GM23248 (cell line): Measurements from ENCODE around the gene C2CD2. TPM values are rescaled to one million over a fixed set of nuclear protein-coding genes. Genes with fewer than 3 reads are reported as not detected.

Experiments
- DNase-seq: peaks from one replicate; pipeline ENCODE4 v3.0.0-alpha.2; 2015
- H2AFZ ChIP-seq: fragments of 200-600 bp; sonication (generic); 2 replicates; pipeline ENCODE4 v1.6.1; 2016; ENCODE audit warnings: antibody characterized with exemption
- H3F3A ChIP-seq: fragments of 200-600 bp; sonication (generic); 2 replicates; pipeline ENCODE4 v1.6.1; 2016; ENCODE audit warnings: mild to moderate bottlenecking, antibody characterized with exemption, mixed run types; ENCODE audit not compliant: insufficient read depth
- H3K27ac ChIP-seq: fragments of 200-600 bp; sonication (generic); 2 replicates; pipeline ENCODE4 v1.5.1; 2016; ENCODE audit warnings: mild to moderate bottlenecking
- H3K27me3 ChIP-seq: fragments of 200-600 bp; sonication (generic); replicated peaks from 2 replicates; pipeline ENCODE4 v1.6.1; 2016; ENCODE audit warnings: mild to moderate bottlenecking; ENCODE audit not compliant: insufficient read depth
- H3K36me3 ChIP-seq: fragments of 200-600 bp; sonication (generic); 2 replicates; pipeline ENCODE4 v1.6.1; 2016; ENCODE audit warnings: low read depth, mild to moderate bottlenecking
- H3K4me1 ChIP-seq: fragments of 200-600 bp; sonication (generic); 2 replicates; pipeline ENCODE4 v1.6.1; 2016; ENCODE audit warnings: mild to moderate bottlenecking; ENCODE audit not compliant: insufficient read depth
- H3K4me2 ChIP-seq: fragments of 200-600 bp; sonication (generic); one replicate; pipeline ENCODE4 v1.6.1; 2016; ENCODE audit warnings: mild to moderate bottlenecking; ENCODE audit not compliant: unreplicated experiment
- H3K4me3 ChIP-seq: fragments of 200-600 bp; sonication (generic); 2 replicates; pipeline ENCODE4 v1.5.1; 2016; ENCODE audit warnings: mild to moderate bottlenecking
- H3K79me2 ChIP-seq: fragments of 200-600 bp; sonication (generic); 2 replicates; pipeline ENCODE4 v1.6.1; 2016; ENCODE audit warnings: mild to moderate bottlenecking; ENCODE audit not compliant: insufficient read depth
- H3K9ac ChIP-seq: fragments of 200-600 bp; sonication (generic); 2 replicates; pipeline ENCODE4 v1.6.1; 2016; ENCODE audit warnings: mild to moderate bottlenecking
- H3K9me2 ChIP-seq: fragments of 200-600 bp; sonication (generic); 2 replicates; pipeline ENCODE4 v1.6.1; 2016; ENCODE audit warnings: mixed run types, mild to moderate bottlenecking, moderate library complexity; ENCODE audit not compliant: insufficient read depth
- H3K9me3 ChIP-seq: fragments of 200-600 bp; sonication (generic); one replicate; pipeline ENCODE4 v1.6.1; 2017; ENCODE audit warnings: low read depth
- H4K20me1 ChIP-seq: fragments of 200-600 bp; sonication (generic); 2 replicates; pipeline ENCODE4 v1.6.0; 2016; ENCODE audit not compliant: insufficient read depth
- EZH2 ChIP-seq: fragments of 200-600 bp; sonication (generic); IDR thresholded peaks from 2 replicates; pipeline ENCODE4 v1.6.1; 2018; ENCODE audit warnings: antibody characterized with exemption, mild to moderate bottlenecking; ENCODE audit not compliant: insufficient read depth, poor library complexity, severe bottlenecking
- EZH2phosphoT487 ChIP-seq: fragments of 200-600 bp; sonication (generic); IDR thresholded peaks from 2 replicates; pipeline ENCODE4 v1.6.1; 2018; ENCODE audit warnings: antibody characterized with exemption, moderate library complexity, mild to moderate bottlenecking, low read depth; ENCODE audit not compliant: insufficient read depth
- WGBS, 2 experiments: methylation state at CpG; one replicate each; pipeline ENCODE4 v1.1.6; 2015 to 2017; ENCODE audit warnings: low lambda C conversion rate in 2 of 2, low coverage in 1 of 2; ENCODE audit errors: missing lambda C conversion rate in 2 of 2; 5-methylcytosine and 5-hydroxymethylcytosine counted together
- in situ Hi-C: fragments of 300-500 bp; cut with MboI; formaldehyde crosslinking; loops from 2 replicates; pipeline ENCODE4 v1.15.0; 2020
- polyA plus RNA-seq: library from polyadenylated mRNA; unstranded; fragments of >200 nt; fragmentation: Nextera tagmentation; extraction: Ambion mirVana; gene quantifications from 2 replicates; pipeline ENCODE4 v1.2.1, GENCODE V29; 2016
- total RNA-seq: library from RNA; depleted of rRNA; stranded (reverse); fragments of >200 nt; shearing (Covaris generic); gene quantifications from 2 replicates; pipeline ENCODE4 v1.2.3, GENCODE V29; 2014

The C2CD2 gene
- total and polyA plus RNA-seq, 2 experiments from 2014 or later: 7.6 to 12.2 TPM

DNA sequence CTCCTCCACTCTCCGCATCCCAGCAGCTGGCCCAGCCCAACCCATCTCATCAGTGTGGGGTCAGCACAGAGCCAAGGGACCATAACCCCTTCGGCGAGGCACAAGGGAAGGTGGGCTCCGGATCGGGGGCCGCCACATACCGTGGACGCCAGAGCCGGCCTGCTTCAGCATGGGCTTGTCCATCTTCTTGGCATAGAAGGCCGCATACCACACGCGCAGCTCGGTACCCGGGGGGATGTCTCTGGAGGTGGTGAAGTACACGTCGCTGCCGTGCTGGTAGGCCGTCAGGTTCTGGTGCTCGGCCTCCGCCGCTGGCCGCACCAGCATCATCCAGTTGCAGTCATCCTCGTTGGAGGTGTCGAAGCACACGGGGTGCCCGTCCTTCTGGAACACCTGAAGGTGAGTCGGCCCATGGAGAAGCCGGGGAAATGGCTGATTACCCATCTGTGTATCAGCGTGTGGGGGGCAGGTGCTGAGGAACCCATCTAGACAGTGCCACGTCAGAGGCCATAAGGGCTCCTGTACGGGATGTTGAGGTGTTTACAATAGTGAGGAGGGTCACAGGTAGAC lies 99.3 kb downstream of the C2CD2 start:
- in situ Hi-C loops: no loop called here
- Histone ChIP-seq H2AFZ (no peak overlapping the region), H3K79me2 (no peaks in the 10 kb centered on the region), H3K9ac (no peak overlapping the region), H3K9me2 (no peaks in the 10 kb centered on the region), H3F3A (no peaks in the 10 kb centered on the region), H3K27me3 (no peaks in the 10 kb centered on the region), H3K36me3 (peaks cover 6% of the 10 kb centered on the region; the same call in 1 of the 2 replicates), H4K20me1 (no peaks in the 10 kb centered on the region), H3K9me3 (no peaks in the 10 kb centered on the region), H3K4me1 (no peaks in the 10 kb centered on the region), H3K27ac (no peak overlapping the region), H3K4me3 (no peak overlapping the region), H3K4me2 (no peak overlapping the region)
- DNase-seq: no peak
- TF ChIP-seq EZH2: no peak
- no peak for TF ChIP-seq EZH2phosphoT487
- 96 to 97% methylated on average over 31 of the region's 31 CpGs for WGBS, 2 experiments

DNA sequence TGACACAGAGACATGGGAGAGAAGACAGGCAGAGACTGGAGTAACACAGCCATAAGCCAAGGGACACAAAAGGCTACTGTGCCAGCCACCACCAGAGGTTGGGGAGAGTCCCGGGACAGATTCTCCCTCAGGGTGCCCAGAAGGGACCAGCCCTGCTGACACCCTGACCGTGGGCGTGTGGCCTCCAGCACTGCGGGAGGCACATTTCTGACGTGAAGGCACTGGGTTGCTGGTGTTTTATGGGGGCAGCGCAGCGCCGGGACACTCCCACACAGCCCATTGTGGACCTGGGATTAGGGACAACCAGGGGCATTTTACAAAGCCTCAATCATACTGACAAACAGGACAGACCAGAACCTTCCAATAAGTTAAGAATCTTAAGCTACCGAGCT lies 100.9 kb downstream of the C2CD2 start:
- in situ Hi-C loops: no loop called here
- Histone ChIP-seq H3F3A (no peaks in the 10 kb centered on the region), H3K9me2 (no peaks in the 10 kb centered on the region), H3K79me2 (no peaks in the 10 kb centered on the region), H3K4me1 (no peaks in the 10 kb centered on the region), H3K4me3 (no peak overlapping the region), H4K20me1 (no peaks in the 10 kb centered on the region), H3K27me3 (no peaks in the 10 kb centered on the region), H3K9me3 (no peaks in the 10 kb centered on the region), H3K27ac (no peak overlapping the region), H3K4me2 (no peak overlapping the region), H3K36me3 (peaks cover 6% of the 10 kb centered on the region; the same call in 1 of the 2 replicates), H3K9ac (no peak overlapping the region), H2AFZ (no peak overlapping the region)
- WGBS, 2 experiments: 98 to 100% methylated on average over 9 of the region's 9 CpGs
- TF ChIP-seq EZH2phosphoT487 (no peak), EZH2 (no peak)
- DNase-seq: no peak

DNA sequence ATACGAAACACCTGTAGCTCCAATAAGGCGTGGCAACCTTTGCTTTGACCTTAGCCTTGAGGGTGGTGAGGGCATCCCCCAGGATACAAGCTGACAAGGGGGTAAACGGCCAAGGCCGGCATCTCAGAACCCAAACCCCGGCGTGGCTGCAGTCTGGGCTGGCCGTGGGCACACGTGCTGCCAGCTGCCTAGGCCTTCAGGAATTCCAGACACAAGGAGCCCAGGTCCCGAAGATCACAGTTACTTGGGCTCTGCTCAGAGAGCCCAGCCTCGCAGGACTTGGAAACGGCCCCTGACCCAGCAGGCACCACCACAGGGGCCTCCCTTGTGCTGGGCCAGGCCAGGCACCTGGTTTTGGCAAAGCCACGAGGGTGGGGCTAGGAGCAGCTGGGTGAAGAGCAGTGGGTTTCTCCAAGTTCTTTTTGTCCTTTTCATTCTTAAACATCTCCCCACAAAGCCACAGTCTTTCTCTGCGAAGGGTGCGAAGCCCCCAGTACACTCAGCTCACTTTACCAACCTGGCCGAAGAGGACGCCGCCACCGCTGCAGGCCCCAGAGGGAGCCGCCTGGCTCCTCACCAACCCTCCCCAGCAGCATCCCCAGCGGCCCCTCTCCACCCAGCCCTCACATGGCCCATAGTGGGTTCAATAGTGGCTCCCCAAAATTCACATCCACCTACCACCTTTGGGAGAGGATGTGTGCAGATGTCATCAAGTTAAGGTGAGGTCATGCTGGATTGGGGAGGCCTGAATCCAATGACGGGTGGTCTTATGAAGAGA lies 101.5 kb downstream of the C2CD2 start:
- no peak overlapping the region for H3K27ac ChIP-seq
- H3K79me2 ChIP-seq: no peaks in the 10 kb centered on the region
- no peaks in the 10 kb centered on the region for H4K20me1 ChIP-seq
- WGBS, 2 experiments: 89 to 90% methylated on average over 21 of the region's 21 CpGs
- H3K4me1 ChIP-seq: no peaks in the 10 kb centered on the region
- DNase-seq: no peak
- H3F3A ChIP-seq: no peaks in the 10 kb centered on the region
- no peak overlapping the region for H3K4me2 ChIP-seq
- peaks cover 6% of the 10 kb centered on the region; the same call in 1 of the 2 replicates for H3K36me3 ChIP-seq
- H3K4me3 ChIP-seq: no peak overlapping the region
- H3K27me3 ChIP-seq: no peaks in the 10 kb centered on the region
- no peaks in the 10 kb centered on the region for H3K9me3 ChIP-seq
- H3K9ac ChIP-seq: no peak overlapping the region
- no peak for TF ChIP-seq EZH2phosphoT487
- no peak for TF ChIP-seq EZH2
- in situ Hi-C loops: no loop called here
- no peak overlapping the region for H2AFZ ChIP-seq
- no peaks in the 10 kb centered on the region for H3K9me2 ChIP-seq

DNA sequence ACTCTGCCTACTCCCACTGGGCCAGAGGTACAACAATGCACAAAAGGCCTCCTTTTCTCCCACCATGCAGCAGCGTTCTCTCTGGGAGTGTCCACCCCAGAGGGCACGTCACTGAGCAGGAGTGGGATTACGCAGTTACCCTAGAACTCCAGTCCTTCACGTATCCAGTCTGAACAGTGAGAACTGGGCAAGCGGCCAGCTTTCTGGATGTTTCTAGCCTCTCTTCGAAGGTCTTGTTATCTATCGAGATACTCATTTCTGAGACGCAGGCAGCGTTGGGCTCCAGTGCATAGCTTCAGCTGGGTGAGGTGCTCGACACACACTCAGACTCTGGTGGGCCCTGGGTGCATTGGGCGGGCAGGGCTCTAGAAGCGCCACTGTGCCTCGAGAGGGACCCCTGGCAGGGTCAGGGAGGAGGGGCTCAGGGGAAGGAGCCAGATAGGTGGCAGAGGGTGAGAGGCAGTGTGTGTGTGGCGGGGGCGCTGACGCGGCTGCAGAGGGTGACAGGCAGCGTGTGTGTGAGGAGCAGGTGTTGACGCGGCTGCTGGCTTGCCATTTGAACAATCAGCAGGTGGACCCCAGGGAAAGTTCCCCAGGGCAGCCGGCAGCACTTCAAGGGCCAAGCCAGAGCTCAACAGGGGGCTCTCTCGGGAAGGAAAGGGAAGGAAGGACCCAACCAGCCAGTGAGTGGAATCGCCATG lies 102.6 kb downstream of the C2CD2 start:
- no peak overlapping the region for H3K9ac ChIP-seq
- no peaks in the 10 kb centered on the region for H3F3A ChIP-seq
- no peaks in the 10 kb centered on the region for H3K4me1 ChIP-seq
- in situ Hi-C loops: no loop called here
- H3K79me2 ChIP-seq: no peaks in the 10 kb centered on the region
- H3K27me3 ChIP-seq: no peaks in the 10 kb centered on the region
- DNase-seq: no peak
- H3K9me2 ChIP-seq: no peaks in the 10 kb centered on the region
- TF ChIP-seq EZH2 (no peak), EZH2phosphoT487 (no peak)
- H3K4me2 ChIP-seq: no peak overlapping the region
- H2AFZ ChIP-seq: no peak overlapping the region
- no peak overlapping the region for H3K4me3 ChIP-seq
- H3K9me3 ChIP-seq: no peaks in the 10 kb centered on the region
- H3K36me3 ChIP-seq: 0 out of 2 replicates have a peak, but pooled peaks cover under 1% of the 10 kb centered on the region
- 93 to 95% methylated on average over 23 of the region's 23 CpGs for WGBS, 2 experiments
- no peak overlapping the region for H3K27ac ChIP-seq
- H4K20me1 ChIP-seq: no peaks in the 10 kb centered on the region
